ENCODE data around the gene IGFBPL1. TPM values are rescaled to one million over a fixed set of nuclear protein-coding genes. Genes with fewer than 3 reads are reported as not detected.

The IGFBPL1 gene
- total and polyA plus RNA-seq, 4 donors = 0.23 to 2.4 (median 0.95) TPM

DNA sequence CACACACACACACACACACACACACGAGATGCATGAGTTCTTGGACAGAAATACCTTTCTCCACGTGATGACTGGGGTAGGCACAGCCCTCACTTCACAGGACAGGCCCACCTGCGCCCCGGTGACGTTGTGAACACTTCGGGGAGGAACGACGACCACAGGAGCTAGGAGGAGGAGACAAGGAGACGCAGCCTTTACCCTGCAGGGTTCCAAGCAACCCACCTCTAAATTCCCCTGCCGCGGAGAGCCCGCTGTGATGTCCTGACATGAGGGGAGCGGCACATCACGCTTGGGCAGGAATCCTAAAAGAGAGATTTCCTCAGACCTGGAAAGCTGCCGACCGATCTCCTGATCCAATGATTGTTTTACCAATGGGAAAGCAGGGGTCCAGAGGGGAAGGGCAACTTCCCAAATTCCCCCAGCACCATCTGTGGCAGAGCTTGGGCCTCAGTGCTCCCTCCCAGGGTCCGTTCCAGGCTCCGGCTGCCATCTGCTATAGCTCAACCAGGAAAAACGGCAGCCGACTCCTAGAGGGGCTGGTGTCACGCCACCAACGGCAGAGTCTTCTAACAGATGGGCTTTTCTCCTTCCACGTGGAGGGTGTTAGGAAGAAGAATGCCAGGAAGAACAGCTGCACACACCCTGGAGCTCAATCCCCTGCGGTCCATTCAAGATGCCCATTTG lies 10.1 kb downstream of the IGFBPL1 start:
- Histone ChIP-seq H3K27ac (ENCODE audit: low read depth in 1 of 2, low read length in 1 of 2) (no peak overlapping the region), H3K4me3 (no peak overlapping the region), H3K9me3 (ENCODE audit: control insufficient read depth in 4 of 4, insufficient read depth in 3 of 4, low read length in 3 of 4) (no peaks in the 10 kb centered on the region), H3K9ac (ENCODE audit: insufficient read depth in 1 of 2, low read length in 2 of 2) (no peak overlapping the region), H3K27me3 (ENCODE audit: control insufficient read depth in 3 of 3, insufficient read depth in 3 of 3, low read length in 2 of 3) (peaks cover 0 to 23% (median 17%) of the 10 kb centered on the region in 3 donors), H3K36me3 (ENCODE audit: control insufficient read depth in 4 of 4, insufficient read depth in 4 of 4, low read length in 4 of 4) (no peaks in the 10 kb centered on the region), H3K4me1 (ENCODE audit: control insufficient read depth in 5 of 5, insufficient read depth in 5 of 5, low read length in 5 of 5) (peaks cover 0 to 8% (median 0%) of the 10 kb centered on the region in 5 donors)
- 62 to 76% methylated on average over 24 of the region's 24 CpGs for WGBS, 2 donors
- no peak for DNase-seq
- TF ChIP-seq, protein P1, sequence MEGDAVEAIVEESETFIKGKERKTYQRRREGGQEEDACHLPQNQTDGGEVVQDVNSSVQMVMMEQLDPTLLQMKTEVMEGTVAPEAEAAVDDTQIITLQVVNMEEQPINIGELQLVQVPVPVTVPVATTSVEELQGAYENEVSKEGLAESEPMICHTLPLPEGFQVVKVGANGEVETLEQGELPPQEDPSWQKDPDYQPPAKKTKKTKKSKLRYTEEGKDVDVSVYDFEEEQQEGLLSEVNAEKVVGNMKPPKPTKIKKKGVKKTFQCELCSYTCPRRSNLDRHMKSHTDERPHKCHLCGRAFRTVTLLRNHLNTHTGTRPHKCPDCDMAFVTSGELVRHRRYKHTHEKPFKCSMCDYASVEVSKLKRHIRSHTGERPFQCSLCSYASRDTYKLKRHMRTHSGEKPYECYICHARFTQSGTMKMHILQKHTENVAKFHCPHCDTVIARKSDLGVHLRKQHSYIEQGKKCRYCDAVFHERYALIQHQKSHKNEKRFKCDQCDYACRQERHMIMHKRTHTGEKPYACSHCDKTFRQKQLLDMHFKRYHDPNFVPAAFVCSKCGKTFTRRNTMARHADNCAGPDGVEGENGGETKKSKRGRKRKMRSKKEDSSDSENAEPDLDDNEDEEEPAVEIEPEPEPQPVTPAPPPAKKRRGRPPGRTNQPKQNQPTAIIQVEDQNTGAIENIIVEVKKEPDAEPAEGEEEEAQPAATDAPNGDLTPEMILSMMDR (IDR thresholded peaks at IDR 0.05; ENCODE audit: control extremely low read depth, extremely low read depth) = no peak
- ATAC-seq (ENCODE audit: insufficient read depth, low FRiP score) = no peak

DNA sequence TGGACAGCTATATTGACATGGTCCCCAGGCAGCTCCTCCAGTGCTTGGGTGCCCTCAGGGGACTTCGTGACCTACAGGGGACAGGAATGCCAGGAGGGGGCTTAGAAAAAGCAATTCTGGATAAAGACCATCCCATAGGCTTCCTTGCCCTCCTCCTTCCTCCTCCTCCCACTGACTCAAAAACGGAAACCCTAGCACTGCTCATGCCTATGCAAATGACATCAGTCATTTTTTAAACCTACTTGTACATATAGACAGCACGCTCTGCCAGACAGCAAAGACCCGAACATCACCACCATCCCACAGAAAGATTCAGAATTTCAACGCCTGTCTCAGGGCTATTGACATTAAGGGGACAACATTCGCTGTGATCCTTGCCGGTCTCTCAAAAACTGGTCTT lies 11.0 kb downstream of the IGFBPL1 start:
- TF ChIP-seq, protein P1 (IDR thresholded peaks at IDR 0.05; ENCODE audit: control extremely low read depth, extremely low read depth) = no peak

DNA sequence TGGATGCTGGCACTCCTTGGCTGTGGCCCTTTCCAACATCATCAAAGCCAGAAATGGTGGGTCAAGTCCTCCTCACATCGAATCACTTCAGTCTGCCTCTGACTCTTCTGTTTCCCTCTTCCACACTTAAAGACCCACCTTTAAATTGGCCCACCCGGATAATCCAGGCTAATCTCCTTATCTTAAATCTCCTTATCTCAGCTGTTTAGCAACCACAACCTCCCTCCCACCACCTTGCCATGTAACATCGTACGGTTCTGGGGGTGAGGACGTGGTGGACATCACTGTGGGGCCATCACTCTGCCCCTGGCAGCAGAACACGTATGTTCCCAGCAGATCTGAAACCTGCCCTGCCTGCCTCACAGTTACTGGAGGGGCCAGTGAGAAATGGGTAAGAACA lies 11.5 kb downstream of the IGFBPL1 start:
- Histone ChIP-seq H3K9ac (ENCODE audit: insufficient read depth in 1 of 2, low read length in 2 of 2) (no peak overlapping the region), H3K27me3 (ENCODE audit: control insufficient read depth in 3 of 3, insufficient read depth in 3 of 3, low read length in 2 of 3) (peaks cover 0 to 20% (median 13%) of the 10 kb centered on the region in 3 donors), H3K27ac (ENCODE audit: low read depth in 1 of 2, low read length in 1 of 2) (no peak overlapping the region), H3K4me3 (no peak overlapping the region), H3K9me3 (ENCODE audit: control insufficient read depth in 4 of 4, insufficient read depth in 3 of 4, low read length in 3 of 4) (no peaks in the 10 kb centered on the region), H3K36me3 (ENCODE audit: control insufficient read depth in 4 of 4, insufficient read depth in 4 of 4, low read length in 4 of 4) (no peaks in the 10 kb centered on the region), H3K4me1 (ENCODE audit: control insufficient read depth in 5 of 5, insufficient read depth in 5 of 5, low read length in 5 of 5) (peaks cover 0 to 8% (median 0%) of the 10 kb centered on the region in 5 donors)
- DNase-seq (no peak), ATAC-seq (ENCODE audit: insufficient read depth, low FRiP score) (no peak)
- 71 to 77% methylated on average over 6 of the region's 6 CpGs for WGBS, 2 donors
- TF ChIP-seq, protein P1 (IDR thresholded peaks at IDR 0.05; ENCODE audit: control extremely low read depth, extremely low read depth) = no peak

More for the DNA sequence above, 11.0 kb downstream of the IGFBPL1 start:
- no peak for ATAC-seq (ENCODE audit: insufficient read depth, low FRiP score)
- peaks cover 0 to 20% (median 13%) of the 10 kb centered on the region in 3 donors for H3K27me3 ChIP-seq (ENCODE audit: control insufficient read depth in 3 of 3, insufficient read depth in 3 of 3, low read length in 2 of 3)
- WGBS, 2 donors = 76% methylated on average over 7 of the region's 7 CpGs
- H3K36me3 ChIP-seq (ENCODE audit: control insufficient read depth in 4 of 4, insufficient read depth in 4 of 4, low read length in 4 of 4) = no peaks in the 10 kb centered on the region
- no peak for DNase-seq
- H3K27ac ChIP-seq (ENCODE audit: low read depth in 1 of 2, low read length in 1 of 2) = no peak overlapping the region
- H3K4me3 ChIP-seq = no peak overlapping the region
- H3K9me3 ChIP-seq (ENCODE audit: control insufficient read depth in 4 of 4, insufficient read depth in 3 of 4, low read length in 3 of 4) = no peaks in the 10 kb centered on the region
- peaks cover 0 to 8% (median 0%) of the 10 kb centered on the region in 5 donors for H3K4me1 ChIP-seq (ENCODE audit: control insufficient read depth in 5 of 5, insufficient read depth in 5 of 5, low read length in 5 of 5)
- no peak overlapping the region for H3K9ac ChIP-seq (ENCODE audit: insufficient read depth in 1 of 2, low read length in 2 of 2)
